Fibroblast of skin of right quadriceps (primary cell): ENCODE measurements around the gene FAHD2B.
"Not testable (repeated sequence)": the region's sequence is repeated elsewhere in the genome, so short reads cannot be mapped to it uniquely, and the experiment has no call there.

Source experiments
- DNase-seq: peaks from one replicate; pipeline ENCODE4 v3.0.0-alpha.2; 2013

Gene FAHD2B

DNA sequence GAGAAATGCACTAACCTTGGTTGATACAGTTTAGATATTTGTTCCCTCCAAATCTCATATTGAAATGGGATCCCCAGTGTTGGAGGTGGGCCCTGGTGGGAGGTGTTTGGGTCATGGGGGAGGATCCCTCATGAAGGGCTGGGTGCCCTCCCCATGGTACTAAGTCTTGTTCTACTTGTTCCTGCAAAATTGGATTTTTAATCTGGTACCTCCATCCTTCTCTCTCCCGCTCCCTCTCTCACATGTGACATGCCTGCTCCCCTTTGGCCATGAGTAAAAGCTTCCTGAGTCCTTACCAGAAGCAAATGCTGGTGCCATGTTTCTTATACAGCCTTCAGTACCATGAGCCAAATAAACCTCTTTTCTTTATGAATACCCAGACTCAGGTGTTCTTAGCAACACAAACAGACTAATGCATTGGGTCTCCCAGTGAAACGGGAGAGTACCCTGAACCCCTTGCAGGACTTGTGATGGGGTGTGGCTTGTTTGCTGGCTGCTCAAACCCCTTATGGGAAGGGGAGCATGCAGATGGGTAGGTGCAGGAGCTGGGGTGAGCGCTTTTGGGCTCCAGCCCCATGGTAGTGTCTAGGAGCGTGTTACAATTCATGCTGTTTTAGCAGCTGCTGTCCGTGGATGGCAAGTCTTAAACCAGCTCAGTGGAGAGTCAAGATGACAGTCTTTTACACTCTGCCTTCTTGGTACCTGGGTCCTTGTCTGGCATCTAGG lies 27.2 kb downstream of the FAHD2B start:
- no peak for DNase-seq

DNA sequence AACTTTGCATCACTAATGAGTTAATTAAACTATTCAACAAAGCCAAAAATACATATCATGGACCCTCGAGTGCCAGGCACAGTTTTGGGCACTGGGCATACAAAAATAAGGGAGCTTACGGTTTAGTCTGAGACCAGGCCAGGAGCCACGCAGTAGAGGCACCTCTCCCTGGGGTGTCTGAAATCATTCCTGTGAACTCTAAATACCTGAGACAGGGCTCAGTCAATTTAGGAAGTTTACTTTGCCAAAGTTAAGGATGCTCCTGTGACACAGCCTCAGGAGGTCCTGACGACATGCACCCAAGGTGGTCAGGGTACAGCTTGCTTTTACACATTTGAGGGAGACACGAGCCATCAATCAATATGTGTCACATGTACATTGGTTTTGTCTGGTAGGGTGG lies 28.7 kb downstream of the FAHD2B start:
- DNase-seq: not testable (repeated sequence)

DNA sequence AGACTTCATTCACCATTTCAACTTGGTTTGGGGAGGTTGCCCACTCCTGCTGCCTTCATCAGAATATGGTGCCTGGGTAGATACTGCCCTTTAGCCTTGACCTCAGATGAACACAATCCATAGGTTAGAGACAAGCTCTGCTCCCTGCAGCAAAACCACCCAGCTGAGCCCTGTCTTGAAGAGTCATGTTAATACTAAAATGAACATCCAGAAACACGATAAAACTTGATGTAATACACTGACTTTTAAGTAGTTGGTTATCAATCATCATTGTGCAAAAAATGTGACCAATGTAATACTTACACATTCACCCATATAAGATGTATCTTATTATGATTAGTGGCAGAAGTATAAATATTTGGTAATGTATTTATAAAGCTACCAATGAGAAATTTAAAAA lies 32.7 kb downstream of the FAHD2B start:
- DNase-seq: not testable (repeated sequence)

DNA sequence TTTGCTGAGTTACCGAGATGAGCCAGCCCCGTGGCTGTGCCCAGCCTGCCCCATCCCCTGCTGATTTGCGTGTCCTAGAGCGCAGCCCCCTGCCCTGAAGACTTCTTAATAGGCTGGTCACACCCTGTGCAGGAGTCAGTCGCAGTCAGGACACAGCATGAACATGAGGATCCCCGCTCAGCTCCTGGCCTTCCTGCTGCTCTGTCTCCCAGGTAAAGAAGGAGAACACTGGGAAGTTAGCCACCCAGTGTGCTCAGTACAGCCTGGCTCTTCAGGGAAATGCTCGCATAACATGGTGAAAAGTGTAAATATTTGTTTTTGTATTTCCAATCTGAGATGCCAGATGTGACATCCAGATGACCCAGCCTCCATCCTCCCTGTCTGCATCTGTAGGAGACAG lies 34.9 kb downstream of the FAHD2B start:
- not testable (repeated sequence) for DNase-seq

DNA sequence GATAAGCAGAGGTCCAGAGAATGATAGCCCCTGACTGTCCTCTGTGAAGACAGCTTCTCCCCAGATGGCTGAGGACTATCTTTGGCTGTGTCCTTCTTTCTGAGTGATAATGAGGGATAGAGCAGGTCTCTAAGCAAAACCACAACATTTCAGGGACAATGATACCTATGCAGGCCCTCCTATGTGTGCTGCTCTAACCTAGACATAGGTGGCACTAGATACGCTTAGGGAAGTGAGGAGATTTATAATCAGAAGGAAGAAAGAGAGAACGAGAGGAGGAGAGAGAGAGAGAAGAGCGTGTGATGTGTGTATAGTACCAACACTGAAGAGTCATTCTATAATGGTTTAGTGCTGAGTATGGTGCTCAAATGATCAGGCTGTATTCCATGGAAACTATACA lies 38.5 kb downstream of the FAHD2B start:
- not testable (repeated sequence) for DNase-seq

DNA sequence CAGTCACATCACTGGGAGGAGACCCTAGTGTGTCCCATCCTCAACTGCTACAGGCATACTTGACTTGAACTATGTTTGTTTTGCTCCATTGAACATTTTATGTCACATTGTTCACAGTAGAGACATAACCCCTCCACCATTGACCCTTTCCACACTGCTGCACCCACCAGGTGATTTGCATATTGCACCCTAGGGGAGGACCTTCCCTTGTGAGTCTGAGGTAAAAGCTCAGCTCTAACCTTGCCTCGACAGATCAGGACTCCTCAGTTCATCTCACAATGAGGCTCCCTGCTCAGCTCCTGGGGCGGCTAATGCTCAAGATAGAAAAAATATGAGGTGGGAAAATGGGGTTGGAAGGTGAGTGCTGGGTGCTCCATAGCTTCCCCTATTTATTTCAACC lies 44.6 kb downstream of the FAHD2B start:
- not testable (repeated sequence) for DNase-seq

DNA sequence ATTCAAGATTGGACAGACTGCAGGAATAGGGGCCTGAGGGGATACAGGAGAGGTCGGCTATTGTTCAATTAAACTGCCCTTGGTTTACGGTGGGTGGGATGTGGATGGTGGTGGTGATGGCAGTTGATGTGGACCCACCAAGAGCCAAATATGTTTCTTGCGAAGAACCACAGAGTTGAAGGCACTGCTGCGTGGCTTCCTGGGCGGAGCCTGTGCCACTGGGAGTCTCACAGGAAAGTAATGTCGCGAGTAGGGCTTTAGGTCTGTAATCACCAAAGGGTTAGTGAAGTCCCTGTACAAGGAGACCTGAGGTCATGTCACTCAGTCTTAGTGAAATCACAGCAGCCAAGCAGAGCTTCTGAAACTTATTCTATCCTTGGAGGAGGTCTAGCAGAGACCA lies 46.2 kb downstream of the FAHD2B start:
- not testable (repeated sequence) for DNase-seq

DNA sequence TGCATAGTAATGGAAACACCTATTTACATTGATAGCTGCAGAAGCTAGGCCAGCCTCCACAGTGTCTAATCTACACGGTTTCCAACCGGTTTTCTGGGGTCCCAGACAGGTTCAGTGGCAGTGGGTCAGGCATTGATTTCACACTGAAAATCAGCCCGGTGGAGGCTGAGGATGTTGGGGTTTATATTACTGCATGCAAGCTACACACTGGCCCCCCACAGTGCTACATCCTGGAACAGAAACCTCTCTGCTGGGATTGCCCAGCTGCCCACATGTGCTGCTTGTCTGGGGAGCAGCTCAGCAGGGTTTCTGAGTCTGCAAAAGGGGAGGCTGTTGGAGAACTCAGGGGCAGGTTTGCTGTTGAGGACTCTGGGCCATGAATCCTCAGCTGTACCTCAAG lies 48.0 kb downstream of the FAHD2B start:
- not testable (repeated sequence) for DNase-seq

DNA sequence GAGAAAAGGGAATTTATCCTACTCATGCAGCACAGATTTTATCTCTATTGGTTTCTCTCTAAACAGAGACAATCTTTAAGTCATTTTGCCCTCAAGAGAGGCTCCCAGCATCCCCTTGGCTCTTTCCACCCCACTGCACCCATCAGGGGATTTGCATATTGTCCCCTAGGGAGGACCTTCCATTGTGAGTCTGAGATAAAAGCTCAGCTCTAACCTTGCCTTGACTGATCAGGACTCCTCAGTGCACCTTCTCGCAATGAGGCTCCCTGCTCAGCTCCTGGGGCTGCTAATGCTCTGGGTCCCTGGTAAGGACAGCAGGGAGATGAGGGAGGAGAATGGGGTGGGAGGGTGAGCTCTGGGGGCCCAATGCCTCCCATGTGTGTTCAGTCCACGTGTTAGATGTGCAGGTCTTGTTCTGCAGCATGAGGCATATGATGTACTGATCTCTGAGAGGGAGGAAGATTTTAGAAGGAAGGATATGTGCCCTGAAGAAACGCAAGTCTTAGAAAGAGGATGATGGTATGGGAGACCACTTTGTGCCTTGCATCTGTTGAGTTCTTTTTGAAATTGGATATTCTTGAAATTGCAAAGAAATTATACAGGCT lies 48.7 kb downstream of the FAHD2B start:
- not testable (repeated sequence) for DNase-seq
